ENCODE data around the gene CAMSAP1. TPM values are rescaled to one million over a fixed set of nuclear protein-coding genes. Genes with fewer than 3 reads are reported as not detected.

The CAMSAP1 gene
- total and polyA plus RNA-seq, 9 of the 15 experiments (the other 6 are each of a cell fraction or from before 2014, with no cell fraction given) = 1.5 to 28.8 (median 14.3) TPM

- peak in 1 of 2 experiments; percentile 84 for TF ChIP-seq AFF1 (IDR thresholded peaks at IDR 0.05; ENCODE audit: low read depth in 1 of 2, partially characterized antibody in 2 of 2)
- TF ChIP-seq MEF2D (tag; conservative IDR thresholded peaks at IDR 0.05; ENCODE audit: low read depth) = peak; percentile 92
- TF ChIP-seq HMG20A (CRISPR knock-in tag; conservative IDR thresholded peaks at IDR 0.05) = no peak
- TF ChIP-seq, protein P1, sequence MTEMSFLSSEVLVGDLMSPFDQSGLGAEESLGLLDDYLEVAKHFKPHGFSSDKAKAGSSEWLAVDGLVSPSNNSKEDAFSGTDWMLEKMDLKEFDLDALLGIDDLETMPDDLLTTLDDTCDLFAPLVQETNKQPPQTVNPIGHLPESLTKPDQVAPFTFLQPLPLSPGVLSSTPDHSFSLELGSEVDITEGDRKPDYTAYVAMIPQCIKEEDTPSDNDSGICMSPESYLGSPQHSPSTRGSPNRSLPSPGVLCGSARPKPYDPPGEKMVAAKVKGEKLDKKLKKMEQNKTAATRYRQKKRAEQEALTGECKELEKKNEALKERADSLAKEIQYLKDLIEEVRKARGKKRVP (CRISPR knock-in tag; IDR thresholded peaks at IDR 0.05) = peak; percentile 80
- TF ChIP-seq HBP1 (CRISPR knock-in tag; IDR thresholded peaks at IDR 0.05) = peak; percentile 34; the same call in 1 of the 2 replicates
- no peak; the same call in none of the 2 replicates for TF ChIP-seq FOXP1 (CRISPR knock-in tag; IDR thresholded peaks at IDR 0.05)
- peak; percentile 69; the same call in 1 of the 2 replicates for TF ChIP-seq ESRRA (IDR thresholded peaks at IDR 0.05; ENCODE audit: borderline replicate concordance, low read depth)
- TF ChIP-seq ZKSCAN8 (CRISPR knock-in tag; IDR thresholded peaks at IDR 0.05) = peak; percentile 89
- peak; percentile 68; the same call in 1 of the 2 replicates for TF ChIP-seq CBFB (CRISPR knock-in tag; IDR thresholded peaks at IDR 0.05)
- no peak for TF ChIP-seq ZNF717 (CRISPR knock-in tag; IDR thresholded peaks at IDR 0.05)
- TF ChIP-seq, protein P2, sequence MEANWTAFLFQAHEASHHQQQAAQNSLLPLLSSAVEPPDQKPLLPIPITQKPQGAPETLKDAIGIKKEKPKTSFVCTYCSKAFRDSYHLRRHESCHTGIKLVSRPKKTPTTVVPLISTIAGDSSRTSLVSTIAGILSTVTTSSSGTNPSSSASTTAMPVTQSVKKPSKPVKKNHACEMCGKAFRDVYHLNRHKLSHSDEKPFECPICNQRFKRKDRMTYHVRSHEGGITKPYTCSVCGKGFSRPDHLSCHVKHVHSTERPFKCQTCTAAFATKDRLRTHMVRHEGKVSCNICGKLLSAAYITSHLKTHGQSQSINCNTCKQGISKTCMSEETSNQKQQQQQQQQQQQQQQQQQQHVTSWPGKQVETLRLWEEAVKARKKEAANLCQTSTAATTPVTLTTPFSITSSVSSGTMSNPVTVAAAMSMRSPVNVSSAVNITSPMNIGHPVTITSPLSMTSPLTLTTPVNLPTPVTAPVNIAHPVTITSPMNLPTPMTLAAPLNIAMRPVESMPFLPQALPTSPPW (CRISPR knock-in tag; IDR thresholded peaks at IDR 0.05) = peak; percentile 83
- peak; percentile 72 for TF ChIP-seq ZNF449 (CRISPR knock-in tag; IDR thresholded peaks at IDR 0.05)
- TF ChIP-seq, protein P3, sequence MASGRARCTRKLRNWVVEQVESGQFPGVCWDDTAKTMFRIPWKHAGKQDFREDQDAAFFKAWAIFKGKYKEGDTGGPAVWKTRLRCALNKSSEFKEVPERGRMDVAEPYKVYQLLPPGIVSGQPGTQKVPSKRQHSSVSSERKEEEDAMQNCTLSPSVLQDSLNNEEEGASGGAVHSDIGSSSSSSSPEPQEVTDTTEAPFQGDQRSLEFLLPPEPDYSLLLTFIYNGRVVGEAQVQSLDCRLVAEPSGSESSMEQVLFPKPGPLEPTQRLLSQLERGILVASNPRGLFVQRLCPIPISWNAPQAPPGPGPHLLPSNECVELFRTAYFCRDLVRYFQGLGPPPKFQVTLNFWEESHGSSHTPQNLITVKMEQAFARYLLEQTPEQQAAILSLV (tag; IDR thresholded peaks at IDR 0.05) = no peak
- no peak for TF ChIP-seq NCOA4 (IDR thresholded peaks at IDR 0.05; ENCODE audit: partially characterized antibody)
- TF ChIP-seq XRCC5 (IDR thresholded peaks at IDR 0.05; ENCODE audit: low read depth, low read length) = 0 out of 2 replicates have a peak, but pooled peaks have one; percentile 31
- TF ChIP-seq CCAR2 (IDR thresholded peaks at IDR 0.05; ENCODE audit: low read depth, low read length) = no peak
Measured at GRCh38 chr9:135951889-135952663, 44.7 kb upstream of the CAMSAP1 start (continued).
